ENCODE results near the gene NOP14. TPM values are rescaled to one million over a fixed set of nuclear protein-coding genes. Genes with fewer than 3 reads are reported as not detected.
A peak's percentile ranks its signal among the peaks of the same experiment; 100 is the strongest.

The NOP14 gene
- total RNA-seq, 1 donor from 2014 or later: 20.0 TPM

GRCh38 chr4:2901186-2901585 is 62.0 kb downstream of the NOP14 start:
- no peak for DNase-seq (ENCODE audit: low spot score)
- intact Hi-C loops (cut with DNase I): no loop called here
- ATAC-seq: no peak

- intact Hi-C loops (cut with DNase I): no loop called here
- ATAC-seq (no peak), DNase-seq (ENCODE audit: low spot score) (no peak)
Observed at GRCh38 chr4:2900741-2901140, 62.5 kb downstream of the NOP14 start.

GRCh38 chr4:2898001-2898400 is 65.2 kb downstream of the NOP14 start:
- DNase-seq (ENCODE audit: low spot score) (no peak), ATAC-seq (no peak)
- intact Hi-C loops (cut with DNase I): no loop called here

- no peak for DNase-seq (ENCODE audit: low spot score)
- intact Hi-C loops (cut with DNase I): no loop called here
- peak; percentile 68 for ATAC-seq
Observed at GRCh38 chr4:2893772-2894171, 69.4 kb downstream of the NOP14 start.

GRCh38 chr4:2891294-2891693 is 71.9 kb downstream of the NOP14 start:
- ATAC-seq: no peak
- intact Hi-C loops (cut with DNase I): no loop called here
- no peak for DNase-seq (ENCODE audit: low spot score)

- DNase-seq (ENCODE audit: low spot score) (no peak), ATAC-seq (no peak)
- intact Hi-C loops (cut with DNase I): no loop called here
Observed at GRCh38 chr4:2888886-2889285, 74.3 kb downstream of the NOP14 start.

Other genes starting within 250 kb of the NOP14 start
- gene TNIP2, start 207.1 kb downstream of the NOP14 start, total RNA-seq: 34.9 TPM
- 82.7 TPM for gene SH3BP2, start 170.3 kb downstream of the NOP14 start, total RNA-seq
- 429 TPM for gene ADD1, start 119.6 kb downstream of the NOP14 start, total RNA-seq
- gene GRK4, start 165 bp upstream of the NOP14 start, total RNA-seq: 14.8 TPM
- not detected for gene HTT-AS, start 111.1 kb upstream of the NOP14 start, total RNA-seq
- 67.8 TPM for gene HTT, start 111.3 kb upstream of the NOP14 start, total RNA-seq